ENCODE results near the gene DEFB115. TPM values are rescaled to one million over a fixed set of nuclear protein-coding genes. Genes with fewer than 3 reads are reported as not detected.
"Not testable (repeated sequence)": the region's sequence is repeated elsewhere in the genome, so short reads cannot be mapped to it uniquely, and the experiment has no call there.

Gene DEFB115
- total RNA-seq, 1 donor from 2014 or later = not detected

- TF ChIP-seq CTCF (IDR thresholded peaks at IDR 0.05) = no peak
- no peak for DNase-seq
- peak; percentile 19 for ATAC-seq
- Histone ChIP-seq H3K27me3 (no peaks in the 10 kb centered on the region), H3K36me3 (no peaks in the 10 kb centered on the region), H3K4me3 (no peak overlapping the region), H3K4me1 (no peaks in the 10 kb centered on the region), H3K9me3 (peaks cover 14% of the 10 kb centered on the region), H3K27ac (no peak overlapping the region)
- intact Hi-C loops (cut with DNase I) = no loop called here
Measured at GRCh38 chr20:31274441-31274840, 17.0 kb downstream of the DEFB115 start.

- Histone ChIP-seq H3K27ac (no peak overlapping the region), H3K4me3 (no peak overlapping the region), H3K36me3 (no peaks in the 10 kb centered on the region), H3K9me3 (no peaks in the 10 kb centered on the region), H3K4me1 (no peaks in the 10 kb centered on the region), H3K27me3 (no peaks in the 10 kb centered on the region)
- TF ChIP-seq CTCF (IDR thresholded peaks at IDR 0.05) = no peak
- no peak for DNase-seq
- no peak for ATAC-seq
- intact Hi-C loops (cut with DNase I) = no loop called here
Measured at GRCh38 chr20:31278178-31278577, 20.7 kb downstream of the DEFB115 start.

GRCh38 chr20:31284964-31285363, 27.5 kb downstream of the DEFB115 start:
- H3K4me1 ChIP-seq; H3K27ac ChIP-seq; intact Hi-C loops (cut with DNase I); H3K9me3 ChIP-seq; ATAC-seq; H3K4me3 ChIP-seq; DNase-seq; H3K36me3 ChIP-seq; H3K27me3 ChIP-seq: not testable (repeated sequence)

GRCh38 chr20:31308535-31309162, 51.2 kb downstream of the DEFB115 start, which contains the start of gene DEFB116:
Gene DEFB116, minus strand, starts transcription at chr20:31308585. Its CDS starts 0 bp downstream, at chr20:31308585.
- Histone ChIP-seq H3K4me3 (no peak within 1 kb of the TSS), H3K4me1 (no peaks in the 10 kb centered on the region), H3K27me3 (no peaks in the 10 kb centered on the region), H3K27ac (no peak within 1 kb of the TSS), H3K36me3 (no peaks in the 10 kb centered on the region), H3K9me3 (no peaks in the 10 kb centered on the region)
- TF ChIP-seq CTCF (IDR thresholded peaks at IDR 0.05) = no peak
- DNase-seq (no peak), ATAC-seq (no peak)
- intact Hi-C loops (cut with DNase I) = no loop called here

Other genes with a start within 250 kb of the DEFB115 start
- not detected for gene DEFB116, start 50.9 kb downstream of the DEFB115 start, total RNA-seq
- gene DEFB118, start 110.9 kb downstream of the DEFB115 start, total RNA-seq = not detected
- not detected for gene DEFB119, start 132.9 kb downstream of the DEFB115 start, total RNA-seq
- gene DEFB121, start 148.6 kb downstream of the DEFB115 start, total RNA-seq = not detected
- not detected for gene DEFB123, start 183.0 kb downstream of the DEFB115 start, total RNA-seq
- not detected for gene DEFB124, start 217.5 kb downstream of the DEFB115 start, total RNA-seq
- 4.0 TPM for gene REM1, start 217.6 kb downstream of the DEFB115 start, total RNA-seq

Measured in upper lobe of right lung (tissue), 1 donor.